IPS DF 6.9 (cell line): ENCODE measurements around the gene CDH15.

Experiments used
- DNase-seq: peaks from one replicate; pipeline ENCODE4 v3.0.0-alpha.2; 2013; ENCODE audit warnings: low read depth, low spot score
- H3K27ac ChIP-seq: one replicate; pipeline ENCODE4 v1.5.1; 2013; ENCODE audit warnings: low read length, control low read depth
- H3K27me3 ChIP-seq: 2 replicates; pipeline ENCODE4 v1.6.1; 2013; ENCODE audit warnings: mild to moderate bottlenecking, low read length; ENCODE audit not compliant: control insufficient read depth, insufficient read depth
- H3K36me3 ChIP-seq: 2 replicates; pipeline ENCODE4 v1.6.1; 2013; ENCODE audit warnings: low read length; ENCODE audit not compliant: control insufficient read depth, insufficient read depth
- H3K4me1 ChIP-seq: 2 replicates; pipeline ENCODE4 v1.6.1; 2013; ENCODE audit warnings: low read length; ENCODE audit not compliant: control insufficient read depth, insufficient read depth
- H3K4me3 ChIP-seq: 2 replicates; pipeline ENCODE4 v1.5.1; 2013; ENCODE audit warnings: mild to moderate bottlenecking, low read length
- H3K9me3 ChIP-seq: 2 replicates; pipeline ENCODE4 v1.6.1; 2013; ENCODE audit warnings: low read length, inconsistent platforms; ENCODE audit not compliant: control insufficient read depth, insufficient read depth
- WGBS: extraction: QIAGEN DNeasy Blood & Tissue Kit; methylation state at CpG from one replicate; pipeline ENCODE4 v1.1.7; 2013; ENCODE audit warnings: mixed read lengths, missing lambda C conversion rate; ENCODE audit not compliant: insufficient read length, insufficient coverage; 5-methylcytosine and 5-hydroxymethylcytosine counted together

CDH15 gene

GRCh38 chr16:89175280-89176146 lies 4.0 kb downstream of the CDH15 start:
- no peak for DNase-seq
- no CpG with 5 or more reads among the region's 20 CpGs for WGBS
- H3K4me3 ChIP-seq, result no peak overlapping the region
- no peaks in the 10 kb centered on the region for H3K9me3 ChIP-seq
- peaks cover 3% of the 10 kb centered on the region; the same call in 1 of the 2 replicates for H3K4me1 ChIP-seq
- H3K36me3 ChIP-seq, result no peaks in the 10 kb centered on the region
- H3K27me3 ChIP-seq, result no peaks in the 10 kb centered on the region
- H3K27ac ChIP-seq, result no peak overlapping the region

GRCh38 chr16:89176147-89176690 lies 4.7 kb downstream of the CDH15 start:
- no CpG with 5 or more reads among the region's 27 CpGs for WGBS
- no peaks in the 10 kb centered on the region for H3K27me3 ChIP-seq
- no peak overlapping the region for H3K27ac ChIP-seq
- no peak overlapping the region for H3K4me3 ChIP-seq
- no peak for DNase-seq
- peaks cover 1% of the 10 kb centered on the region; the same call in 1 of the 2 replicates for H3K4me1 ChIP-seq
- H3K9me3 ChIP-seq, result no peaks in the 10 kb centered on the region
- no peaks in the 10 kb centered on the region for H3K36me3 ChIP-seq

DNA sequence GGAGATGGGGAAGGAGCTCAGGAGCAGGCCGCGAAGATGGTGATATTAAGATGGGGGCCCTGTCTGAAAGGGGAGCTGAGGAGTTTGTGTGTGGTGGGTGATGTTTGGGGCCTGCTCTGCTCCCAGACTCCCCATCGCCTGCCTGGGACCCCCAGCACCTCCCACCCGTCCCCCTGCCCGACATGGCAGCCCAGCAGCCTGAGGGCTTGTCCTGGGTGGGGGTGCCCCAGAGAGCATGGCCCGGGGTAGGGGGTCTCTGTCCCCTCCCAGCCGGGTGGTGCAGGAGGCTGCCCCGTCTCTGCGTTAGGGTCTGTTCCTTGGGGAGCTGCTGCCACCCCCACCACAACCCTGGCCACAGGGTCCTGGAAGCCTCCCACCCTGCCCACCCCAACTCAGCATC lies 5.2 kb downstream of the CDH15 start:
- WGBS, result no CpG with 5 or more reads among the region's 9 CpGs
- H3K27ac ChIP-seq, result no peak overlapping the region

GRCh38 chr16:89177501-89177900 lies 6.0 kb downstream of the CDH15 start:
- no CpG with 5 or more reads among the region's 12 CpGs for WGBS
- Histone ChIP-seq H3K36me3 (no peaks in the 10 kb centered on the region), H3K9me3 (no peaks in the 10 kb centered on the region), H3K27ac (no peak overlapping the region), H3K4me1 (0 out of 2 replicates have a peak, but pooled peaks cover 1% of the 10 kb centered on the region), H3K27me3 (no peaks in the 10 kb centered on the region), H3K4me3 (no peak overlapping the region; the same call in 1 of the 2 replicates)
- no peak for DNase-seq

More for the DNA sequence above, 5.2 kb downstream of the CDH15 start:
- Histone ChIP-seq H3K9me3 (no peaks in the 10 kb centered on the region), H3K4me1 (peaks cover 1% of the 10 kb centered on the region; the same call in 1 of the 2 replicates), H3K36me3 (no peaks in the 10 kb centered on the region), H3K27me3 (no peaks in the 10 kb centered on the region), H3K4me3 (no peak overlapping the region)
- DNase-seq, result no peak

DNA sequence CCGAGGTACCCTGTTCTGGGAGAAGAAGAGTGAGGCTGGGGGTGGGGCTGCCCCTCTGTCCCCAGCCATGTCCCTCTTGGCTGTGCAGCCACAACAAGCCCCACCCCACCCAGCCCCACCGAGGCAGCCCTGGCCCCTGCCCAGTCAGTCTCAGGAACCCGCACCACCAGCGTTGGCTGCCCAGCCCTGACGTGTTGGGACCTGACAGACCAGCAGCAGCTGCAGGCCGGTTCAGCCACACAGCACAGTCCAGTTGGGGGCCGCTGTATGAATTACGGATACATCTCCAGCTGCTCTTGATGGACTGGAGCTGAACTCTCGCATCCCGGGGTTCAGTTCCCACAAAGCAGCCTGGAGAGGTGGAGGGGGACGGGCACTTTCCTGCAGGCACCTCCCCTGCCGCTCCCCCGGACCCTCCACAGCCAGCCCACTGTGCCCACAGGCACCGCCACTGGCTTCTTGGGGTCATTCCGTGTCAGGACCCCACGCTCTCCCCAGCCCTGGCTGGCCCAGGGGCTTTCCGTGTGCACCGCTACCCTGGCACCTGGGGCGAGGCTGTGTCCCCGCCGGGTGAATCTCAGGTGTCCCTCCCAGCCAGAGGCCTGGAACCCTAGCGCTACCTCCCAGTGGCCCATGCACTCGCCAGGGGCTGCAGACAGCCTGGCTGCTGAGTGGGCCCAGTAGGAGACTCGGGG lies 7.1 kb downstream of the CDH15 start:
- H3K4me1 ChIP-seq, result no peaks in the 10 kb centered on the region
- H3K36me3 ChIP-seq, result no peaks in the 10 kb centered on the region
- no peak overlapping the region for H3K27ac ChIP-seq
- H3K27me3 ChIP-seq, result no peaks in the 10 kb centered on the region
- no peak overlapping the region for H3K4me3 ChIP-seq
- WGBS, result no CpG with 5 or more reads among the region's 24 CpGs
- no peak for DNase-seq
- no peaks in the 10 kb centered on the region for H3K9me3 ChIP-seq

DNA sequence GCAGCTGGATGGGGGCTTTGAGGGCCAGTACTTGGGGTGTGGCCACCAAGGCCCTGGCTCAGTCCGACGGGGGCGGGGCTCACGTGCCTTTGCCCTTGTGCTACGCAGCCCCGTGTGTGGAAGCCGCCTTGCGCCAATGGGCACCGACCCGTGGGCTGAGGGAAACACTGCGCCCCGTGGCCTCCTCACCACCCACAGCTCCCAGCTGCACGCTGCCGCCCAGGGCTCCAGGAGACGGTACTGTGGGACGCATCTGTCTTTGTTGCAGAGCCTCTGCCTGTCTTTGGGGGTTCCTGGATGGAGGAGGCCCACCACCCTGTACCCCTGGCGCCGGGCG lies 7.6 kb downstream of the CDH15 start:
- no peak for DNase-seq
- Histone ChIP-seq H3K4me1 (no peaks in the 10 kb centered on the region), H3K27ac (no peak overlapping the region), H3K36me3 (no peaks in the 10 kb centered on the region), H3K4me3 (no peak overlapping the region), H3K27me3 (no peaks in the 10 kb centered on the region), H3K9me3 (no peaks in the 10 kb centered on the region)
- WGBS, result no CpG with 5 or more reads among the region's 19 CpGs

DNA sequence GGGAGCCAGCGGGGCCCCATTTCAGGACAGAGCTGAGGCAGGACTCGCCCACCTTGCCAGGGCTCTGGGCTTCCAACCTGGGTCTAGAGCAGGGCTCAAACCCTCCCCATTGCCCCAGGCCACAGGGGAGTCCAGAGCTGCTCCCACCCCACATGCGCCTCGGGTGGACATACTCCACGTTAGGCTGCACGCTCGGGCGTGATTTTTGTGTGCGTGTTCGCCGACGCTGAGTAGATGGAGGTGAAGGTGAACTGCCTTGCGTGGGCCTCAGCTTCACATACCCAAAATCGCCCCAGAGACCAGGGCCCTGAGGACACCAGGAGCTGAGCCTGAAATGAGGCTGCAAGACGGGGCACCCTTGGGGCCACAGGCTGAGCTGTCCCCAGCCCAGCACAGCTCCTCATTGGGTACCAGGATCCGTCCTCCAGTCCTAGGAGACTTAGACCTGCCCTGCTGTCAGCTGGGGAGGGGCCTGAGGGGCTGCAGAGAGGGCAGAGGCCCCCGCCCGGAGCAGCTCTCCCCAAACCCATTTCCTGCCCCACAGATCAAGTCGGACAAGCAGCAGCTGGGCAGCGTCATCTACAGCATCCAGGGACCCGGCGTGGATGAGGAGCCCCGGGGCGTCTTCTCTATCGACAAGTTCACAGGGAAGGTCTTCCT lies 8.2 kb downstream of the CDH15 start:
- WGBS, result no CpG with 5 or more reads among the region's 25 CpGs
- no peaks in the 10 kb centered on the region for H3K9me3 ChIP-seq
- H3K27ac ChIP-seq, result no peak overlapping the region
- H3K4me3 ChIP-seq, result no peak overlapping the region
- H3K36me3 ChIP-seq, result no peaks in the 10 kb centered on the region
- DNase-seq, result no peak
- no peaks in the 10 kb centered on the region for H3K27me3 ChIP-seq
- no peaks in the 10 kb centered on the region for H3K4me1 ChIP-seq

GRCh38 chr16:89183463-89183862 lies 11.9 kb downstream of the CDH15 start:
- Histone ChIP-seq H3K4me1 (no peaks in the 10 kb centered on the region), H3K27me3 (no peaks in the 10 kb centered on the region), H3K9me3 (no peaks in the 10 kb centered on the region), H3K27ac (no peak overlapping the region), H3K36me3 (no peaks in the 10 kb centered on the region), H3K4me3 (no peak overlapping the region)
- WGBS, result no CpG with 5 or more reads among the region's 13 CpGs
- DNase-seq, result no peak

- WGBS, result no CpG with 5 or more reads among the region's 26 CpGs
- no peak for DNase-seq
- H3K27ac ChIP-seq, result no peak overlapping the region
- no peaks in the 10 kb centered on the region for H3K9me3 ChIP-seq
- H3K4me1 ChIP-seq, result no peaks in the 10 kb centered on the region
- H3K27me3 ChIP-seq, result no peaks in the 10 kb centered on the region
- no peaks in the 10 kb centered on the region for H3K36me3 ChIP-seq
- no peak overlapping the region for H3K4me3 ChIP-seq
Observed at GRCh38 chr16:89183975-89184676, 12.6 kb downstream of the CDH15 start.

DNA sequence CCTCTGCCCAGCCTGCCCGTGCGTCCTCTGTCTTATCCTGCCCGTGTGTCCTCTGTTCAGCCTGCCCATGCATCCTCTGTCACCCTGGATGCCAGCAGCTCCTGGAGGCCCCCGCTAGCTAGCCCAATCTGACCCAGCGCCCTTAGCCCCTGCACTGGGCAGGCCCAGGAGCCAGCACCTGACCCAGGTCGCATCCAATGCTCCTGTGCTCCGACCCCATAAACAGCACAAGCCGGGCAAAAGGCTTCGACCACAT lies 13.1 kb downstream of the CDH15 start:
- no peaks in the 10 kb centered on the region for H3K27me3 ChIP-seq
- no CpG with 5 or more reads among the region's 9 CpGs for WGBS
- DNase-seq, result no peak
- no peak overlapping the region for H3K27ac ChIP-seq
- no peak overlapping the region for H3K4me3 ChIP-seq
- H3K36me3 ChIP-seq, result no peaks in the 10 kb centered on the region
- no peaks in the 10 kb centered on the region for H3K4me1 ChIP-seq
- H3K9me3 ChIP-seq, result no peaks in the 10 kb centered on the region
